CD4-positive, alpha-beta memory T cell (primary cell): Measurements from ENCODE around the gene ALK. TPM values are rescaled to one million over a fixed set of nuclear protein-coding genes. Genes with fewer than 3 reads are reported as not detected.

ENCODE experiments used
- CTCF ChIA-PET: fragments of 350-600 bp; sonication (Branson Sonifier 250); formaldehyde crosslinking; loops from one replicate; lab custom pipeline; 2021; ENCODE audit warnings: inconsistent platforms; ENCODE audit not compliant: partially characterized antibody; lab: Charles Lee
- POLR2A ChIA-PET: fragments of 350-600 bp; sonication (Branson Sonifier 250); formaldehyde crosslinking; loops from one replicate; lab custom pipeline; 2021; ENCODE audit not compliant: partially characterized antibody; lab: Charles Lee
- DNase-seq, 5 donors: peaks; one replicate each; pipeline versions ENCODE4 v3.0.0 to v3.0.0-alpha.2; 2020 to 2022; ENCODE audit warnings: mixed read lengths in 1 of 5
- H3K27ac ChIP-seq: one replicate; pipeline ENCODE4 v1.7.0; 2013; ENCODE audit warnings: low read depth, low read length
- H3K27me3 ChIP-seq: 2 replicates; pipeline ENCODE4 v1.7.0; 2013; ENCODE audit warnings: mild to moderate bottlenecking, low read length, moderate library complexity; ENCODE audit not compliant: insufficient read depth
- H3K36me3 ChIP-seq: 2 replicates; pipeline ENCODE4 v1.7.0; 2013; ENCODE audit warnings: mild to moderate bottlenecking, low read length, moderate library complexity; ENCODE audit not compliant: insufficient read depth
- H3K4me1 ChIP-seq: 2 replicates; pipeline ENCODE4 v1.7.0; 2013; ENCODE audit warnings: mild to moderate bottlenecking, low read length, moderate library complexity; ENCODE audit not compliant: insufficient read depth
- H3K4me3 ChIP-seq, 2 donors: one replicate each; pipeline ENCODE4 v1.7.0; 2013; ENCODE audit warnings: low read length in 2 of 2, mild to moderate bottlenecking in 1 of 2
- H3K9me3 ChIP-seq, 2 donors: one replicate each; pipeline ENCODE4 v1.7.0; 2013; ENCODE audit warnings: low read length in 2 of 2, control low read depth in 1 of 2; ENCODE audit not compliant: control insufficient read depth in 1 of 2
- H3K27ac Mint-ChIP-seq, 7 donors: one replicate each; pipeline ENCODE4 v1.8.0; 2020 to 2021; ENCODE audit warnings: mixed read lengths in 7 of 7, mild to moderate bottlenecking in 6 of 7, inconsistent platforms in 3 of 7, moderate library complexity in 3 of 7
- H3K27me3 Mint-ChIP-seq, 2 donors: one replicate each; pipeline ENCODE4 v1.8.0; 2020 to 2021; ENCODE audit warnings: mixed read lengths in 2 of 2
- H3K36me3 Mint-ChIP-seq, 2 donors: one replicate each; pipeline ENCODE4 v1.8.0; 2020 to 2021; ENCODE audit warnings: mixed read lengths in 2 of 2, inconsistent platforms in 1 of 2, mild to moderate bottlenecking in 1 of 2
- H3K4me1 Mint-ChIP-seq, 4 donors: one replicate each; pipeline ENCODE4 v1.8.0; 2020 to 2021; ENCODE audit warnings: mixed read lengths in 4 of 4, mild to moderate bottlenecking in 1 of 4
- H3K4me3 Mint-ChIP-seq, 8 donors: one replicate each; pipeline ENCODE4 v1.8.0; 2020 to 2021; ENCODE audit warnings: mixed read lengths in 8 of 8, mild to moderate bottlenecking in 7 of 8, moderate library complexity in 6 of 8, inconsistent platforms in 3 of 8
- H3K9me3 Mint-ChIP-seq, 8 donors: one replicate each; pipeline ENCODE4 v1.8.0; 2020 to 2021; ENCODE audit warnings: mixed read lengths in 8 of 8, mild to moderate bottlenecking in 5 of 8, inconsistent platforms in 3 of 8, moderate library complexity in 1 of 8
- intact Hi-C: fragments of 100-400 bp; cut with micrococcal nuclease; formaldehyde crosslinking; loops from one replicate; pipeline ENCODE4 v1.15.1; 2023
- polyA plus RNA-seq, 2 donors: library from polyadenylated mRNA; unstranded; fragments of 300-500 nt; fragmentation: Illumina TruSeq; gene quantifications; one replicate each; pipeline ENCODE4 v1.2.3, GENCODE V29; 2021
- total RNA-seq, 2 experiments: library from RNA; stranded (reverse); gene quantifications; one replicate each; pipeline ENCODE4 v1.2.3, GENCODE V29; 2021

The ALK gene
- total and polyA plus RNA-seq, 4 experiments from 2014 or later, result 0.07 TPM; not detected in 3

GRCh38 chr2:29774624-29775023, 146.8 kb downstream of the ALK start:
- POLR2A ChIA-PET, result no interaction called here
- no peaks in the 10 kb centered on the region for H3K9me3 ChIP-seq
- H3K4me1 ChIP-seq, result no peaks in the 10 kb centered on the region
- CTCF ChIA-PET, result no interaction called here
- no peak for DNase-seq
- H3K4me3 ChIP-seq, result no peak overlapping the region
- H3K27me3 ChIP-seq, result no peaks in the 10 kb centered on the region
- Mint-ChIP-seq H3K36me3 (no peaks in the 10 kb centered on the region), H3K27ac (no peak overlapping the region), H3K4me1 (no peaks in the 10 kb centered on the region), H3K9me3 (peaks cover 0 to 2% (median 0%) of the 10 kb centered on the region in 8 donors), H3K27me3 (peaks cover 11 to 13% of the 10 kb centered on the region in 2 donors), H3K4me3 (no peak overlapping the region)
- no peaks in the 10 kb centered on the region for H3K36me3 ChIP-seq
- intact Hi-C loops, result no loop called here
- H3K27ac ChIP-seq, result no peak overlapping the region

DNA sequence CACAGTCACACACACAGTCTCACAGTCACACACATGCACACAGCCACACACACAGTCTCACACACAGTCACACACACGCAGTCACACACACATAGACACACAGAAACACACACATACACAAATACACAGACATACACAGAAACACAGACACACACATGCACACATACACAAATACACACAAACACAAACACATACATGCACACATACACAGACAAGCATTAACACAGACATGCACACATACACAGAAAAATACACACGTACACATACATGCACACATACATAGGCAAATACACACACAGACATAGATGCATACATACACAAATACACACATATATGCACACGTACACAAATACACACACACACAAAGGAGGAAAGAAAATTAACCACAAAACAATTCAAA, 150.5 kb downstream of the ALK start:
- peaks cover 14 to 15% of the 10 kb centered on the region in 2 donors for H3K27me3 Mint-ChIP-seq
- Histone ChIP-seq H3K4me1 (no peaks in the 10 kb centered on the region), H3K27ac (no peak overlapping the region), H3K36me3 (no peaks in the 10 kb centered on the region), H3K27me3 (no peaks in the 10 kb centered on the region), H3K4me3 (no peak overlapping the region), H3K9me3 (no peaks in the 10 kb centered on the region)
- ChIA-PET POLR2A (no interaction called here), CTCF (no interaction called here)
- H3K9me3 Mint-ChIP-seq, result peaks cover 0 to 2% (median 0%) of the 10 kb centered on the region in 8 donors
- intact Hi-C loops, result no loop called here
- no peak overlapping the region for H3K27ac Mint-ChIP-seq
- no peak for DNase-seq
- no peak overlapping the region for H3K4me3 Mint-ChIP-seq
- no peaks in the 10 kb centered on the region for H3K4me1 Mint-ChIP-seq
- no peaks in the 10 kb centered on the region for H3K36me3 Mint-ChIP-seq

DNA sequence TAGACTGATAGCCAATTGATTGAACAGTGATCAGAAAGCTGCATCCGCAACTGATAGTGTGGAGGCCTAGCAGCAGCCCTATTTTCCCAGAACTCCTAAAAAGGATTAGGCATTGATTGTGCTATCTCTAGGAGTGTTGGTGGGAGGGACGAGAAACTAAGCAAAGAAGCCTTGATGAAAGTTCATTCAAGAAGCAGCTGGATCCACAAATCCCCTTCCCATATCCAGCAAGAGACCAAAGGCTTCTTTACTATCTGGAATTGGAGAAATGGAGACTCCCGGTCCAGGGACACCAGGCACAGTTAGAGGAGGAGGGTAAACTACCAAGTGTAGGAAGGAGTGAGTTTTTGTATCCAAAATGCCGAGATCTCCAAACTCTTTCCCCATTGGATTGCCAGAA, 151.5 kb downstream of the ALK start:
- H3K9me3 Mint-ChIP-seq, result peaks cover 0 to 2% (median 0%) of the 10 kb centered on the region in 8 donors

DNA sequence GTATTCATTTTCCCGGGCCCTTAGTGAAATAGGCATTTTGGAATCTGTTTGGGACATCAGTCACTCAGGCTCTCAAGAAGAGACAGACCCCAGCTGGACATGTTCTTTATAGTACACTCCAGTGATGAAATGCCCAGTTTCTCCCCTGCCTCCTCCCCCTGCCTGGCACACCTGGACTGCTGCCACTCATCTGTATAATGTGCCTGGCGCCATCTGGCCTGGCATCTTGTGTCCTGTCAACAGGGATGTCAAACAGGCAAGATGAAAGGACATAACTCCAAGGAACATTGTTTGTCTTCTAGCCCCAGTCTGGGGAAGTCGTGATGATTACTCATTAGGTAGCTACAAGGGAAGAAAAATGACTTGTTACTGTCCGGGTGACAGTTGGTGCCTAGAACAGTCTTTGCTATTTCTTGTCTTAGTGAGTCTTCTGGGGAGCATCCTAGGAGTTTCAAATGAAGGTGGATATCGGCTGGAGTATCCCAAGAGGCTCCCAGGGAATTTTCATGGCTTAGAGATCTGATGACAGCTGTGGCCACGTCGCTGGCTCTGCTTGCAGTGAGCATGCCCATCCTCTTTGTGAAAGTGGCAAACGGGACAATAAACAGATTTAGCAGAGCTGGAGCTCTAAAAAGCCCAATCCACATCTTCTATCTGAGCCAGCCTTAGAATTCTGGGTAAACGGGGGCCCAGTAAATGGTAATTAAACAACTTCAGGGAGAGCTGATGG, 153.6 kb downstream of the ALK start:
- H3K4me3 Mint-ChIP-seq, result no peak overlapping the region
- no peaks in the 10 kb centered on the region for H3K9me3 ChIP-seq

More for the DNA sequence above, 151.5 kb downstream of the ALK start:
- Histone ChIP-seq H3K36me3 (no peaks in the 10 kb centered on the region), H3K4me1 (no peaks in the 10 kb centered on the region), H3K27me3 (no peaks in the 10 kb centered on the region), H3K9me3 (no peaks in the 10 kb centered on the region), H3K4me3 (no peak overlapping the region), H3K27ac (no peak overlapping the region)
- CTCF ChIA-PET, result interaction anchor here (1.3 kb wide), 1 partner anchor 17 kb away, joined by 4 read pairs; no protein-coding TSS in a partner anchor
- peaks cover 14 to 15% of the 10 kb centered on the region in 2 donors for H3K27me3 Mint-ChIP-seq
- H3K4me3 Mint-ChIP-seq, result no peak overlapping the region
- intact Hi-C loops, result no loop called here
- DNase-seq, result no peak
- POLR2A ChIA-PET, result no interaction called here
- no peak overlapping the region for H3K27ac Mint-ChIP-seq
- H3K36me3 Mint-ChIP-seq, result no peaks in the 10 kb centered on the region
- no peaks in the 10 kb centered on the region for H3K4me1 Mint-ChIP-seq

GRCh38 chr2:29766191-29766590, 155.2 kb downstream of the ALK start:
- Histone ChIP-seq H3K4me3 (no peak overlapping the region), H3K27ac (no peak overlapping the region), H3K27me3 (no peaks in the 10 kb centered on the region), H3K9me3 (no peaks in the 10 kb centered on the region), H3K4me1 (no peaks in the 10 kb centered on the region), H3K36me3 (no peaks in the 10 kb centered on the region)
- Mint-ChIP-seq H3K9me3 (peaks cover 0 to 2% (median 0%) of the 10 kb centered on the region in 8 donors), H3K4me1 (no peaks in the 10 kb centered on the region), H3K27ac (no peak overlapping the region), H3K4me3 (no peak overlapping the region), H3K36me3 (no peaks in the 10 kb centered on the region), H3K27me3 (peaks cover 16 to 17% of the 10 kb centered on the region in 2 donors)
- ChIA-PET CTCF (no interaction called here), POLR2A (no interaction called here)
- intact Hi-C loops, result no loop called here
- DNase-seq, result no peak

More for the DNA sequence above, 153.6 kb downstream of the ALK start:
- no peaks in the 10 kb centered on the region for H3K4me1 ChIP-seq
- H3K4me3 ChIP-seq, result no peak overlapping the region
- no peak overlapping the region for H3K27ac ChIP-seq
- Mint-ChIP-seq H3K27ac (no peak overlapping the region), H3K4me1 (no peaks in the 10 kb centered on the region), H3K36me3 (no peaks in the 10 kb centered on the region), H3K9me3 (peaks cover 0 to 2% (median 0%) of the 10 kb centered on the region in 8 donors), H3K27me3 (peaks cover 12 to 20% of the 10 kb centered on the region in 2 donors)
- intact Hi-C loops, result no loop called here
- no peak for DNase-seq
- ChIA-PET CTCF (no interaction called here), POLR2A (no interaction called here)
- H3K36me3 ChIP-seq, result no peaks in the 10 kb centered on the region
- no peaks in the 10 kb centered on the region for H3K27me3 ChIP-seq

- H3K9me3 Mint-ChIP-seq, result no peaks in the 10 kb centered on the region
- H3K4me3 ChIP-seq, result no peak overlapping the region
Measured at GRCh38 chr2:29765721-29766120, 155.7 kb downstream of the ALK start.

GRCh38 chr2:29763371-29763770, 158.0 kb downstream of the ALK start:
- no peak overlapping the region for H3K27ac ChIP-seq
- H3K4me1 ChIP-seq, result no peaks in the 10 kb centered on the region
- no peak overlapping the region for H3K4me3 ChIP-seq
- Mint-ChIP-seq H3K27ac (no peak overlapping the region), H3K36me3 (no peaks in the 10 kb centered on the region), H3K4me1 (no peaks in the 10 kb centered on the region), H3K27me3 (peaks cover 8 to 11% of the 10 kb centered on the region in 2 donors), H3K9me3 (no peaks in the 10 kb centered on the region), H3K4me3 (no peak overlapping the region)
- no peaks in the 10 kb centered on the region for H3K27me3 ChIP-seq
- DNase-seq, result no peak
- H3K36me3 ChIP-seq, result no peaks in the 10 kb centered on the region
- ChIA-PET CTCF (no interaction called here), POLR2A (no interaction called here)
- H3K9me3 ChIP-seq, result no peaks in the 10 kb centered on the region
- intact Hi-C loops, result no loop called here

More at GRCh38 chr2:29765721-29766120, 155.7 kb downstream of the ALK start:
- POLR2A ChIA-PET, result no interaction called here
- Mint-ChIP-seq H3K27me3 (peaks cover 13% of the 10 kb centered on the region in 2 donors), H3K4me3 (no peak overlapping the region), H3K36me3 (no peaks in the 10 kb centered on the region), H3K4me1 (no peaks in the 10 kb centered on the region), H3K27ac (no peak overlapping the region)
- CTCF ChIA-PET, result no interaction called here
- no peaks in the 10 kb centered on the region for H3K4me1 ChIP-seq
- no peak overlapping the region for H3K27ac ChIP-seq
- intact Hi-C loops, result no loop called here
- no peak for DNase-seq
- no peaks in the 10 kb centered on the region for H3K9me3 ChIP-seq
- H3K36me3 ChIP-seq, result no peaks in the 10 kb centered on the region
- H3K27me3 ChIP-seq, result no peaks in the 10 kb centered on the region
